NCI-H2029 treated with DMSO at 0.1 percent for 48 hours (cell line): Measurements from ENCODE around the gene COL7A1.

Experiments
- DNase-seq: peaks from one replicate; lab custom pipeline; 2025; lab: John Stamatoyannopoulos, UW

COL7A1 gene

DNA sequence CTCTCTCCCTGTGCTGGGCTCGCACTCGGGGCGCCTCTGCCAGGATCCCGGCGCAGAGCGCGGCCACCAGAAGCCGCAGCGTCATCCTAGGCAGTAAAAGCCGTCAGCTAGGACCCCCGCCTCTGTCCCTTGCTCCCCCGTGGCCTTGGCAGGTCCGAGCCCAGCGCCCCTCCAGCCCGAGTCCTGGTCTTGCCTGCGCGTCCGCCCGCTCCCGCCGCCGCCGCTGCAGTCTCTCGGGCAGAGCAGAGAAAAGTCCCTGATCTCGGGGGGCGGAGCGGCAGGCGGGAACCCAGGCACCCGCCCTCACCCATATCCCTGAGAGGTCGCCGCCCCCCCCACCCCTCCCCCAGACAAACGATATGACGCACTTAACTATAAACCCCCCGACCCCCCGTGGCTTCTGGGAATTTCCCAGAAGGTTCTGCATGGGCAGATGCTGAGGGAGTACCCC is at the start of gene COL7A1:
Gene COL7A1, minus strand, starts transcription at position 255 of the 451 bp plus-strand sequence. Its CDS starts 170 bp downstream, at position 85.
- no peak for DNase-seq

DNA sequence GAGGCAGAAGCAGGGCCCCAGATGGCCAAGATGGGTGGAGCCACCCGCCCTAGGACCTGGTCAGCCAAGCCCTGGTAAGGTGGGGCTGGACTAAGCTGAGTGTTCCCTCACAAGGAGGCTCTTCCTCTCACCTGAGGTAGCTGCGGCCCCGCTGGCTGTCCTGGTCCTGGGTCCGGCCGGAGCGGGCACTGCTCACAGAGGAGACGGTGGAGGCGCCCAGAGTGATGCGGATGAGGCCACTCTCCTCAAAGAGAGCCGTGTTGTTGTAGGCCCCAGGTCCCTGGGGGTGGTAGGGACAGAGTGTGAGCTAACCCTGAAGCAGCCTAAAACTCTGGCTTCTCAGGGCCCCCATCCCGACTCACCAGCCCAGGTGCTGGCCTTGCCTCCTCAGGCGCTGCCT is 47.5 kb upstream of the COL7A1 start:
- DNase-seq: no peak

DNA sequence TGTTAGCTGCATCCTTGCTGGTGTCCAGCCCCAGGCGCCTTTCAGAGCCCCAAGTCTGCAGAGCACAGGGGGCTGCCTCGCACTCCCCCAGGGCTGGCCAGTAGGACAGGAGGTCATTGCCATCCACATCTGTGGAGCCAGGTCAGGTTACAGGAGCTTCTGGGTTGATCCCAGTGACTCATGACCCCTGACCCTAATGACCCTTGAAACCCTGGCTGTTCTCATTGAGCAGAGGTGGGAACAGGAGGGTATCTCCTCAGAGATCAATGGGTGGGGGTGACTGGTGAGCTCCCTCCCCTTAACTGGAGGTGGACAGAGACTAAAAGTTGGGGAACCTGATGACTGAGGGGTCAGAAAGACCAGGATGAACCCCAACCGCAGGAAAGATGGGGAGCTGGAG is 46.3 kb upstream of the COL7A1 start:
- DNase-seq: no peak

DNA sequence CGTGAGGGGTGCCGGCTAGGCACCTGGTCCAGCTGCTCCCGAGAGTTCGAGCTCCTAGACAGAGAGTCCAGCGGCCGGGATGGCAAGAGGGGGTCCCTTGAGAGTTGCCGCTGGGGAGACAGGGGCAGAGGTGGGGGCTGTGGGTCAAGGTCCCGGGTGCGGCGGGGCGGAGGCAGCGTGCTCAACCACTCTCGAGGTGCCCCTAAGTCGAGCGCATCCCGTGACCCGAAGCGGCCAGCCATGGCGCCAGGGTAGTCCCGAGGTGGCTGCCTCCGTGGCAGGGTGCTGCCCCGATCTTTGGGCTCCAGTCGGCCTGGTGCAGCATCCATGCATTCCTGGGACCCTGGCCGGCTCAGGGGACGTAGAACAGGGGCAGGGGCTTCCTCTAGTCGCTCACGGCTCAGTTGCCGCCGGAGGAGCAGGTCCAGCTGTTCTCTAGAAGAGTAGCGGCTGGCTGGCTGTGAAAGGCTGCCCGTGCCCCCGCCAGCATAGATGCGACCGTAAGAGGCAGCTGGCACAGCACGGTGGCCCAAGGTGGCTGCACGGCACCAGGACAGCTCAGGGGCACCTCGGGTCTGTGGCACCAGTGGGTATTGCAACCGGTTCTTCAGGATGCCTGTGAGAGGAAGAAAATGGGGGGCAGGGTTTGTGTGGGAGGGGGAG is 44.9 kb upstream of the COL7A1 start:
- no peak for DNase-seq

DNA sequence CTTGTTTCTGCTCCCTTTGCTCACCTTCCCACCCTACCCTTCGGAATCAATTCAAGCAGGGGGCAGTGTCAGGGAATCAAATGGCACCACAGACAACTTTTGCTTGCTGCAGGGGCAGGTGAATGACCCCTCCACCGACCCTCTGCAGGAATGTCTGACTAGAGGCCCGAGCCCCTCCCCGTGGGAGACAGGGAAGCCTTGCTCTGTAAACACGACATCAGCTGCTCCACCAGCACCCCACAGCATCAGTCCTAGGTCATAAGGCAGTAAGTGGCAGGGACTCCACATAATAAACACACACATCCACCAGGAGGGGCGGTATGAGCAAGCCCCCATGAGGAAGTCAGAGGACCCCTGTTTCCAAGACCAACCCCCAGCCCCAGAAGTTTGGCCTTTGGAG is 42.2 kb upstream of the COL7A1 start:
- no peak for DNase-seq

DNA sequence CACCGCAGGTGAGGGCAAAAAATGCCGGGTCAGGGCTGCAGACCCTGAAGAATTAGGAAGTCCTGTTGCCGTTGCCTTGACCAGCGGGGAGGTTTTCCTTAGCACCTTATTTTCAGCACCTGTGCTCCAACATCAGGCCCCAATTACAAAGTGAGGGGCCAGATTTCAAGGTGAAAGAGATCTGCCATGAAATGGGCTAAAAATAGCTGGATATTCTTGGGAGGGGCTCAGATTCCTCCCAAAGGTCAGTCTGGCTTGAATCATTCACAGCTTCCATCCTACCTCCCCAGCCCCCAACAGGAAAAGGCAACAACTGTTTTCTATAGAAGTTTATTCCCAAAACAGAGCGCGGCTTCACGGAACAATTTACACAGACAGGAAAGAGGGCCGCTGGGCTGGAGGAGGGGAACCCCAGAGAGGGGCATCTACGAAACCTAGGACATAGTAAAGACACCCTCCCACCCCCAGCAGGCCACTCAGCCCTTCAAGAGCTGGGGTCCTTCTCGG is 41.1 kb upstream of the COL7A1 start:
- no peak for DNase-seq

DNA sequence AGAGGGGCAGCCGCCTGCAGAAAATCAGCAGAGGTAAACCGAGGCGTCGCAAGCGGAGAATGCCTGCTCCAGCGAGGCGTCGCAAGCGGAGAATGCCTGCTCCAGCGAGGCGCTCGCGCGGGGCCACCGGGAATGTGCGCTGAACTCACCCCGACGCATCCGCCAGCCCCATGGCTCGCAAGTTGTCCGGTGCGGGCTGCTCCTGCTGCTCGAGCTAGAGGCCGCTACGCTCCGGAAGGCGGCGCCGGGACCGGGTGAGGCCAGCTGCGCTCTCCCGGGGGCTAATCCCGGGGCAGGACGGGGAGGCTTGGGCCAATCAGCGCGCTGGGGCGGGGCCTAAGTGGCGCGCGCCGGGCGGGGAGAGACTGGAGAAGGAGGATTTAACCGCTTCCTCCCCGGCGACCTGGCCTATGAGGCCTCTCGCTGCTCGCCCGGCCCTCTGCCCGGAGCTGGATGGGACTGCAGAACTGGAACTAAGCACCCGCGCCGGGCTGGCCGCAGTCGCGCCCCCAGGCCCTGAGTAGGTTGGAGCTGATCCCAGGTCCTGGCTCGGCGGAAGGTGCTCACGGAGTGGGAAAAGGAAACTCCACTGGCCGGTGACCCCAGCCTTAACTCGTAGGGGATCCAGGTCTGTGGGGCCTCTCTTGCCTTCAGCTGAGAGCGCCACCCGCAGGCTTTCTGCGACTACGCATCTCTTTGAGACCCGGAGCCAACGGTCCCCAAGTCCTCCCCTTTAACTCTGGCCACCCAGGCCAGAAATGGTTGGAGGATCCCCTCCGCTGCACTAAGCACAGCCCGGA is 40.3 kb upstream of the COL7A1 start, which contains the start of gene SLC26A6:
Gene SLC26A6, minus strand, starts transcription at position 240 of the 800 bp plus-strand sequence. Its CDS starts 68 bp downstream, at position 172.
- peak; percentile 70 for DNase-seq

DNA sequence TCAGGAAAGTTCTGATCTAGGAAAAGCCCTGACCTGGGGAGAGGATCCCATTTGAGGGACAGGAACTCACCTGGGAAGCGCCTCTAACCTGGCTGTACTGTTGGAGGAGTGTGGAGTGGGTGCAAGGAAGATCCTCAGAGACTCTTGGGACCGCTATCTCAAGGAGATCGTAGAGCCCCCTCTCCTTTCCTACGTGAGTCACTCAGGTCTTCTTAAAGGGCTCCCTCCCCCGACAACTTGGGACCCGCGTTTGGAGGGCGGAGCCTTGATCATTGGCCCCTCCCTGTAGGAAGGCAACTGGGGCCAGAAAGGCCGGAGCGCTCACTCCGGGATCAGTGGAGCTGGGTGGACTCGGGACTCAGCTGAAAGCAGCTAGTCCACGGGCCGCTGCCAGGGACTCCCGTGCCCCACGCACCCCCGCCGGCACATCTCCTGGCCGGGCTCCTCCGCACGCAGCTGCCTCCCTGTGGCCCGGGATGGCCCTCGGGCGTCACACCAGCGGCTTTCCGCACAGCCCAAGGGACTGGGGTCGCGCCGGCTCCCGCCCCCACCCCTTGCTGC is 39.6 kb upstream of the COL7A1 start:
- DNase-seq: no peak

DNA sequence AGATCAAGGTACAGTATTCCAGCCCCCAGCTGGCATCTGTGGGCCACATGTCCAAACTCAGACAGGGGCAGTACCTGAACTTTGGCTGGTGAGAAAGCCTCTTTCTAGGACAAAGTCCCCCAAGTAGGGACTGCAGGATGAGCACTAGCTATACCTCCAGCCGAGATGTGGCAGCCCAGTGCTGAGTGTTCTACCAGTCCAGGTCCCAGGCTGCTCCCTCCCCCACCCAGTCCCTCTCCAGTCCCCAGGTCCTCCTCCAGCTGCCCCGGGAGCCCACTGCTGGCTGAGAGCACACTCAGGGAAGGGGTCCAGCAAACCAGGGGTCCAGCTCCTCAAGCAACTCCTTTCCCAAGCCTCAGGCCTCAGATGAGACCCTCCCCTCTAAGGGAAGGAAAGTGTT is 38.6 kb upstream of the COL7A1 start:
- no peak for DNase-seq

DNA sequence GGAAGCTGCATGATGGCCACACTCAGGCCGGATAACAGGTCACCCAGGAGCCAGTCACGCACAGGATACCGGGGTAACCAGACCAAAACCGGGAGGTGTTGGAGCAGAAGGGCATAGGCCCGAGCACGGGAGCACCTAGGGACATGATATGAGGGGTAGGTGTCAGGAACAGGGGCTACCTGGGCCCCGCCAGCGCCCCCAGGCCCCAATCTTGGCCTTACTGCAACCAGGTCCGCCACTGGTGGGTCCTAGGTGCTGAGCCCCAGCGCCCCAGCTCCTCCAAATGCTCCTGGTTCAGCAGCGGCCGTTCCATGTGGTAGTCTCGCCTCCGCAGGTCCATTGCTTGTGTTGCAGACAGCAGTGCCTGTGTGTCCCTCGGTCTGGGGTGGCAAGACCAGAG is 38.1 kb upstream of the COL7A1 start:
- DNase-seq: no peak

DNA sequence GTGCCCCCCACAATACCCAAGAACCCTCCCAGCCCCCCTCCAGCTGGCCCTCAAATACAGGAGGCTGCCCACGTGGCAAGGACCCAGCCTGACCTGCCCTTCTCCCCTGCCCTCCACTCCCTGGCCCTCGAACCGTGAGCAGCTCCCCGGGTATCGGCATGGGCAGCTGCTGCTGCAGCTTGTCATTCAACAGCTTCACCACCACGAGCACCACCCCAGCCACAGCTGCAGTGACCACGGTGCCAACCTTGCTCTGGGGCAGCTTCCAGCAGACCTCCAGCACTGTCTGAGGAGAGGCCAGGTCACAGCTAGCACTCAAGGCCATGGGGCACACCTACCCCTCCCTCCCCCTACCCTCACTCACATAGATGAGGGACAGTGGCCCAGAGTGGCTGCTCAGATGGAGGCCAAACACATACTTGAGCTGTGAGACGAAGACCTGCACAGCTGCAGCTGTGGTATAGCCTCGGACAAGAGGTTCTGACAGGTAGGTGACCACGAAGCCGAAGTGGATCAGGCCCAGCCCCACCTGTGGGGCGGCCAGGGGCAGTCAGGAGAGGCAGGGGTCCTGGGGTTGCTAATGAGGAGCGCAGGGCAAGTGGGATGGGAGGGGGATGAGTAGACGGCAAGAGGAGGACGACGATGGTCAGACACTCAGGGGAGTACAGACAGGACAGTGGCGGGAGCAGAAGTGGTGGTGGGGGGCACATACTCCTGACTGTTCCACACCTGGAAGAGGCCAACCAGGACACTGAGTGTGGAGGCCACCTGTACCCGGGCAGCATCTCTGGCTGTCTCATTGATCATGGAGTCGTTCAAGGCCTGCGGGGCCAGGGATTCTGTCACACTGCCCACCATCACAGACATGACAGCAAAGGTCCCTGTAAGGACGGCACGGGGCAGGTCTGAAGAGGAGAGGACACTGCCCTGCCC is 36.7 kb upstream of the COL7A1 start:
- DNase-seq: no peak

DNA sequence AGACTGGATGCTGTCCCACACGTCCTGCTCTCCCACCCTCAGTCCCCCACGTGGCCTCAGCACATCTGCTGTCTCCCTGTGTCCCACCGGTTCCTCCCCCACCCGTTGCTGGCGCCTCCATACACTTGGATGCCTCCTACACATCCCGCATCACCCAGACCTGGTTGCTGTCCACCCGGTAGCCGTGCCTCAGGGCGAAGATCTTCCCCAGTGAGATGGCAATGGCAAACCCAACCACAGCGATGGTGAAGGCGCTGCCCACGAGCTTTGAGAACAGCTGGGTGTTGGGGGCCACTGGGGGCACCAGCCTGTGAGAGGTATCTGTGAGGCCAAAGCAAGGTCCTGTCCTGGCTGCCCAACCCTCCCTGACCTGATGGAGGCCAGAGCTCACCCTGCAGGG is 35.7 kb upstream of the COL7A1 start:
- DNase-seq: no peak

DNA sequence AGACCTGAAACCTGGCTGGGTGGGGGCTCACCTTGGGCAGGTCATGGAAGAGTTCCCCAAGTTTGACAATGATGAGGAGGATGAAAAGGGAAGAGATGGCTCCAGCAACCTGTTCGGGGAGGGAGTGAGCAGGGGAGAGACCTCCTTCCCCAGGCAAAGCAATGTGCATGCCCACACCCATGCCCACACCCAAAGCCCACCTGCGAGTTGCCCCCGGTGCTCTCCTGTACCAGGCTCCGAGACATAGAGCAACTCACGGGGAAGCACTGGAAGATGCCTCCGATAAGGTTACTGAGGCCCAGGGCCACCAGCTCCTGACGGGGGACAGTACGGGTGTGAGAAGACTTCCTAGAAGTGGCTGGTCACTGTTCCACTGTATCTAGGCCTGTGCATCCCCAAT is 35.3 kb upstream of the COL7A1 start:
- no peak for DNase-seq

DNA sequence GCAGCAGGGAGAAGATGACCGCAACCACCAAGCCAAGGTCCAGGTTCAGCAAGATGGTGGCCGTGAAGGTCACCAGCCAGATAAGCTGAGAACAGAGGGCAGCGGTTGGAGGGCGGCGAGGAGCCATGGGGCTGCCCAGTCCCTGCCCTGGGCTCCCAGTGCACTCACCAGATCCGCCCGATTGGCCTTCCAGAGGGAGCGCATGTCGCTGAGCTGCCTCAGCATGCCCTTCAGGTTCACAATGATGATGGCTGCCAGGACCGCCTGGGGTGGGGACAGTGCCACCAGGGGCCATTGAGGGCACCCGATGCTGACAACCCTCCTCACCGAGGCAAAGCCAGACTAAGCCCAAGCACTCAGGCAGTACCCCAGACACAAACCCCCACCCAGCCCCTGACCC is 34.8 kb upstream of the COL7A1 start:
- DNase-seq: no peak

DNA sequence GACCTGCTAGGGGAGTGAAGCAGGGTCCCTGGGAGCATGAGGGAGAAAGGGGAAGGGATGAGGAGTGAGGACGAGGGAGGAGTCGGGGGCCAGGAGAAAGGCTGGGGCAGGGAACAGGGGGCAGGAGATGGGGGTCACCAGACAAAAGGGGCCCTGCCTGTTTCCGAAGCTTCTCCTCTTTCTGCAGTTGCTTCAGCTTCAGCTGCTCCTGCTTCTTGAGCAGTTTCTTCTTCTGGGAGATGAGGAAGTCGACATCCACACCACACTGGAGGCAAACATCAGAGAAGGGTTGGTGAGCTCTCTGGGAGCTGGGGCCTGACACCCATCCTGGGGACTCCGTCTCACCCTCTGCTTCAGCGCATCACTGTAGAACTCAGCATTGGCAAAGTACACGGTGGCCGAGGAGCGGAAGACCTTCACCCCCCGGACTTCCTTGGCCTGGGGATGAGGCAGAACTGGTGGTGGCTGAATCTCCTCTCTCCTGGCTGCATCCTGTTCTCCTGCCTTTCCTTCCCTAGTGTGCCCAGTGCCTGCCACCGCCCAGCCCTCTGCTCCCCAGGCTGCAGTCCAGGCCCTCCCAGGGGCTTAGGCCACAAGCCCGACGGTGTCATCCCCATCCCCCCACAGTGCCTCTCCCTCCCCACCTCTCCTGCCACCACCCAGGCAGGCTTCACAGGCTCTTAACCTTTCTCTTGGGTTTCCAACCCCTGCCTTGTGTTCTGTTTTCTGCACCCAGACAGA is 33.3 kb upstream of the COL7A1 start:
- no peak for DNase-seq

DNA sequence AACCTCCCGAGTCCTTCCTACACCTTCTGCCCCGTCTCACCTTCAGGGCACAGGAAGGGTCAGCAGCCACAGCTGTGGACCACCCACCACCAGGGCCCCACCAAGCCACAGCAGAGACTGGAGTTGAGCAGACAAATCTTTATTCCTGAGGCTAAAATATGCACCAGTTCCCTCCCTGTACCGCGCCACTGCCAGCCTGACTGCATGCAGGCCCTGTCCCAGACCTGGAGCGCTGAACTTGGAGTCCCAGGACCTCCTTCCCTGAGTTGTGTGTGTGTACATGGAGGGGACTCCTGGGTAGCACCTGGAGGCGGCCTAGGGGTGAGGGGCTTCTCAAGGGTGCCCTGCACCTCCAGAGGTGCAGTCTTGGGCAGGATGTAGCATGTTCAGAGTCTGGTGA is 30.5 kb upstream of the COL7A1 start:
- no peak for DNase-seq

DNA sequence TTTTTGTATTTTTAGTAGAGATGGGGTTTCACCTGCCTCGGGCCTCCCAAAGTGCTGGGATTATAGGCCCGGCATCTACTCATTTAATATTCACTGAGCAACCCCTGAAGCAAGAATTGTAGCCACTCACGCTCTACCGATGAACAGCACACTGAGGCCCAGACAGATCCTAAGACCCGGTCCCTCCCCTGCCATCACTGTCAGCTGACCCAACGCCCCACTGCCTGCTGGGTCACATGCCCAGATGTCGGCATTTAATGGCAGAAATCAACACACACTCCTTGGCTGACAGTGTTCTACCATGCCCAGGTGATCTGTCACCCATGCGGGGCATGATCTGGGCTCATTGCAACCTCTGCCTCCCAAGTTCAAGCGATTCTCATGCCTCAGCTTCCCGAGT is 29.6 kb upstream of the COL7A1 start:
- no peak for DNase-seq

DNA sequence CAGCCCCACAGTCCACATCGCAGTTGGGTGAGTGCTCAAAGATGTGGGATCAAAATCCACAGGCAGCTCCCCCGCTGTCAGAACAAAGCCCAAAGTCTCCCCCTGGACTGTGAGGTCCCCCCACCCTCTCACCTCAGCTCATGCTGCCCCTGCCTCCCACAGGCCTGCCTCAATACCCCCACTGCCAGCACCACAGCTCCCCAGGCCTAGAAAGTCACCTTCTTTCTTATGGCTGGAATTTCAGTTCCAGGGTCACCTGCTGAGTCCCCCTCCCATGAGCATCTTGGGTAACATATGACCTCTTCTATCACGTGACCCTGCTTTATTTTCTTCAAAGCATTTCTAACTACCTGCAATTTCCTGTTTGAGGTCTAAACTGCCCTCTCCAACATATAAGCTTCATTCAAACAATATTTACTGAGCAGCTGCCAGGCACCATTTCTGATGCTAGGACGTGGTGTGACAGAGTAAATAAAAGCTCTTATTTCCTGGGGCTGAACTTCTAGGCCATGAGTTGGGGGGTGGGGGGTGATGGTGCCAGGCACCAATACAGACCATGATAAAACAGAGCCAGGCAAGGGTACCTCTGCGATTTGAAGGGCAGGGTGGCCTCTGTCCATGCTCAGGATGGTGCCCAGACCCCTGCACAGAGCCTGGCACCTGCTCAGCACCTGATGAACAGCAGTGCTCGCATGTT is 28.9 kb upstream of the COL7A1 start:
- DNase-seq: peak; percentile 81

DNA sequence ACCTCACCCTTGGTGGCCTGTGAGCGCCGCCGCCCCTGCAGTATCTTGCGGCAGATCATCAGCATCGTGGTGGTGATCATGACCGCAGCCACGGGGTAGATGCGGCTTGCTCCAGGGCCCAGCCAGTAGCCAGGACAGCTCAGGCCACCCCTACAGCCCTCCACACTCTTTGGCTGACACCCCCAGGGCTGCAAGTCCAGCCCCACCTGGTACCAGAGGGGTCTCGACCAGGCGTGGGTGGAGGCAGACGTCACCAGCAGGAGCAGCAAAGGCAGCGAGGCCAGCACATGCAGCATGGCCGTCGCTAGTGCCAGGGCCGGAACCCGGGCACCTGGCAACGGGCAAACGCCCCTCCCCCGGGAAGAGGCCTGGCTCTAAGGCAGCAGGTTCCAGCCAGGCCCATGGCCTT is 26.3 kb upstream of the COL7A1 start, which contains the start of gene TMEM89:
Gene TMEM89, minus strand, starts transcription at position 309 of the 409 bp plus-strand sequence. Its CDS starts 13 bp downstream, at position 296.
- DNase-seq: no peak
